Endothelial cell of umbilical vein (primary cell): ENCODE data around the gene RGP1. TPM values are rescaled to one million over a fixed set of nuclear protein-coding genes. Genes with fewer than 3 reads are reported as not detected.

Experiments
- BruUV-seq: library from RNA; stranded (reverse); fragments of 400-500 nt; replicated peaks from 2 replicates; lab custom pipeline; 2021; lab: Mats Ljungman, UMichigan
- CTCF ChIA-PET: fragments of 300-600, 350-600 bp; sonication (Branson Sonifier 250); formaldehyde crosslinking; loops from one replicate; lab custom pipeline; 2021; ENCODE audit warnings: antibody characterized with exemption, inconsistent platforms; lab: Charles Lee
- POLR2A ChIA-PET: fragments of 300-600, 350-600 bp; sonication (Branson Sonifier 250); formaldehyde crosslinking; loops from one replicate; lab custom pipeline; 2021; ENCODE audit warnings: antibody characterized with exemption, inconsistent platforms; lab: Charles Lee
- DNase-seq: peaks from one replicate; pipeline ENCODE4 v3.0.0-alpha.2; 2011; ENCODE audit warnings: low read depth, low spot score
- FAIRE-seq: peaks from 2 replicates; lab custom pipeline; 2011; peaks lifted over from hg19 to GRCh38; lab: Jason Lieb, UNC
- H2AFZ ChIP-seq: 2 replicates; pipeline ENCODE4 v1.6.0; 2012; ENCODE audit warnings: low read depth, low read length, control low read depth, inconsistent platforms
- H3K27ac ChIP-seq: 2 replicates; pipeline ENCODE4 v1.5.1; 2011; ENCODE audit warnings: low read depth, mild to moderate bottlenecking, control low read depth, low read length, moderate library complexity; ENCODE audit not compliant: insufficient read depth
- H3K27me3 ChIP-seq, 2 experiments: 2 replicates each; pipeline versions ENCODE4 v1.6.0 to v1.6.1; 2011; ENCODE audit warnings: low read length in 2 of 2, mixed read lengths in 1 of 2; ENCODE audit not compliant: control insufficient read depth in 2 of 2, insufficient read depth in 2 of 2
- H3K36me3 ChIP-seq, 2 experiments: 2 replicates in 1 of 2; 3 replicates in 1 of 2; pipeline ENCODE4 v1.5.1; 2011; ENCODE audit warnings: low read length in 2 of 2, mild to moderate bottlenecking in 1 of 2, moderate library complexity in 1 of 2; ENCODE audit not compliant: control insufficient read depth in 2 of 2, insufficient read depth in 2 of 2; ENCODE audit errors: extremely low read depth in 1 of 2
- H3K4me1 ChIP-seq: 3 replicates; pipeline ENCODE4 v1.5.1; 2011; ENCODE audit warnings: mild to moderate bottlenecking, low read length; ENCODE audit not compliant: control insufficient read depth, insufficient read depth; ENCODE audit errors: extremely low read depth
- H3K4me2 ChIP-seq: 2 replicates; pipeline ENCODE4 v1.6.1; 2011; ENCODE audit warnings: low read length, control low read depth, mixed read lengths; ENCODE audit not compliant: insufficient read depth
- H3K4me3 ChIP-seq, 3 experiments: fragments of 200-600 bp in 1 of 3; sonication (generic), shearing (Covaris generic) in 1 of 3; replicated peaks in 1 of 3; 2 replicates each; pipeline ENCODE4 v1.5.1; 2011 to 2016; ENCODE audit warnings: control low read depth in 3 of 3, low read length in 3 of 3, mild to moderate bottlenecking in 2 of 3, inconsistent platforms in 1 of 3, low read depth in 1 of 3, moderate library complexity in 1 of 3; ENCODE audit not compliant: insufficient read depth in 1 of 3
- H3K79me2 ChIP-seq: 2 replicates; pipeline ENCODE4 v1.6.0; 2012; ENCODE audit warnings: low read length, inconsistent platforms; ENCODE audit not compliant: control insufficient read depth, insufficient read depth
- H3K9ac ChIP-seq: replicated peaks from 2 replicates; pipeline ENCODE3; 2011; ENCODE audit warnings: low read length, control low read depth; ENCODE audit not compliant: insufficient read depth; ENCODE audit errors: extremely low read depth
- H3K9me1 ChIP-seq: replicated peaks from 3 replicates; pipeline ENCODE4 v1.6.0; 2011; ENCODE audit warnings: mild to moderate bottlenecking, low read length; ENCODE audit not compliant: control insufficient read depth, insufficient read depth; ENCODE audit errors: extremely low read depth
- H3K9me3 ChIP-seq: replicated peaks from 2 replicates; pipeline ENCODE4 v1.5.1; 2012; ENCODE audit warnings: low read length, inconsistent platforms; ENCODE audit not compliant: control insufficient read depth, insufficient read depth
- H4K20me1 ChIP-seq: replicated peaks from 2 replicates; pipeline ENCODE3; 2011; ENCODE audit warnings: mild to moderate bottlenecking, low read length; ENCODE audit not compliant: control insufficient read depth, insufficient read depth; ENCODE audit errors: extremely low read depth
- CTCF ChIP-seq, 2 donors: IDR thresholded peaks; 1 replicate in 1 of 2; 2 replicates in 1 of 2; pipeline ENCODE4 v1.5.1; 2011; ENCODE audit warnings: low read length in 2 of 2, mild to moderate bottlenecking in 2 of 2, moderate library complexity in 2 of 2, control low read depth in 1 of 2, inconsistent platforms in 1 of 2, low read depth in 1 of 2; ENCODE audit not compliant: insufficient read depth in 1 of 2; ENCODE audit errors: extremely low read depth in 1 of 2
- EZH2 ChIP-seq: IDR thresholded peaks from 2 replicates; pipeline ENCODE4 v1.6.1; 2012; ENCODE audit warnings: borderline replicate concordance, low read depth, mild to moderate bottlenecking, moderate library complexity, low read length, inconsistent platforms; ENCODE audit not compliant: severe bottlenecking
- FOS ChIP-seq: IDR thresholded peaks from 2 replicates; pipeline ENCODE4 v1.6.1; 2011; ENCODE audit warnings: mild to moderate bottlenecking, low read length, moderate library complexity, borderline replicate concordance; ENCODE audit not compliant: insufficient read depth
- GATA2 ChIP-seq: IDR thresholded peaks from 2 replicates; pipeline ENCODE4 v1.7.0; 2011; ENCODE audit warnings: low read depth, mild to moderate bottlenecking, moderate library complexity, mixed read lengths, low read length; ENCODE audit not compliant: insufficient read length, insufficient read depth
- JUN ChIP-seq: IDR thresholded peaks from 2 replicates; pipeline ENCODE4 v1.6.1; 2011; ENCODE audit warnings: borderline replicate concordance, low read depth; ENCODE audit not compliant: insufficient read length, insufficient read depth
- MAX ChIP-seq: IDR thresholded peaks from 2 replicates; pipeline ENCODE4 v1.6.1; 2011; ENCODE audit not compliant: insufficient read depth, insufficient read length
- MYC ChIP-seq: IDR thresholded peaks from one replicate; pipeline ENCODE4 v1.6.1; 2011; ENCODE audit warnings: mild to moderate bottlenecking, low read depth, low read length
- POLR2A ChIP-seq: IDR thresholded peaks from 2 replicates; pipeline ENCODE4 v1.6.1; 2012; ENCODE audit warnings: low read depth, mild to moderate bottlenecking, control low read depth, low read length
- POLR2AphosphoS5 ChIP-seq: IDR thresholded peaks from 2 replicates; pipeline ENCODE4 v1.6.1; 2012; ENCODE audit warnings: low read depth, mild to moderate bottlenecking, control low read depth, low read length, moderate library complexity; ENCODE audit not compliant: insufficient read depth
- dilution Hi-C: fragments of 300-500 bp; cut with MboI; formaldehyde crosslinking; loops from one replicate; pipeline ENCODE4 v1.15.0; 2019; ENCODE audit warnings: low sequenced_read_pairs; ENCODE audit not compliant: extremely low pct_ligation_motif_present
- intact Hi-C: fragments of 100-400 bp; cut with micrococcal nuclease; formaldehyde crosslinking; loops from one replicate; pipeline ENCODE4 v1.10.0; 2022
- polyA plus RNA-seq, 4 experiments: library from polyadenylated mRNA; depleted of rRNA in 3 of 4; stranded (reverse) in 3 of 4; unstranded in 1 of 4; fragments of >200 nt; gene quantifications; 2 replicates each; pipeline versions ENCODE4 v1.2.1 to v1.2.3, GENCODE V29; 2011 to 2012; ENCODE audit warnings: missing spikeins in 1 of 4
- total RNA-seq: library from RNA; stranded (reverse); gene quantifications from 2 replicates; pipeline ENCODE4 v1.2.3, GENCODE V29; 2021

Gene RGP1
- total and polyA plus RNA-seq, 2 donors (not counting 3 experiments of a cell fraction or from before 2014, with no cell fraction given), result 15.0 to 29.0 TPM

GRCh38 chr9:35741740-35742139 lies 7.3 kb upstream of the RGP1 start:
- Histone ChIP-seq H3K79me2 (peaks cover 70% of the 10 kb centered on the region), H3K4me3 (no peak overlapping the region), H3K36me3 (peaks cover 47 to 67% of the 10 kb centered on the region in 2 experiments), H3K4me2 (no peak overlapping the region), H3K27me3 (no peaks in the 10 kb centered on the region), H3K27ac (no peak overlapping the region), H4K20me1 (no peaks in the 10 kb centered on the region), H3K9ac (no peak overlapping the region), H2AFZ (no peak overlapping the region), H3K4me1 (peaks cover 21% of the 10 kb centered on the region), H3K9me3 (no peaks in the 10 kb centered on the region), H3K9me1 (no peaks in the 10 kb centered on the region)
- no TSS peak for BruUV-seq
- intact Hi-C loops, result no loop called here
- TF ChIP-seq MYC (no peak), GATA2 (no peak), EZH2 (no peak), CTCF (IDR thresholded peaks at IDR 0.05; ENCODE audit: extremely low read depth in 1 of 2, insufficient read depth in 1 of 2, low read depth in 1 of 2, low read length in 2 of 2) (no peak), MAX (no peak), POLR2A (no peak), POLR2AphosphoS5 (no peak), FOS (no peak), JUN (no peak)
- ChIA-PET CTCF (interaction anchor here (0.9 to 1.6 kb wide), 7 partner anchors 9 to 140 kb away, joined by 3 to 5 read pairs (median 3); partner anchors contain the start of genes CREB3, HINT2 and MSMP), POLR2A (interaction anchor here (0.6 to 1.1 kb wide), 2 partner anchors 10 to 62 kb away, joined by 3 to 4 read pairs; no protein-coding TSS in a partner anchor)
- DNase-seq (no peak), FAIRE-seq (no peak)
- dilution Hi-C loops, result no loop called here
